GOT3 (cell line): ENCODE results near the gene ECSIT.

Experiments used
- DNase-seq: peaks from one replicate; lab custom pipeline; 2025; ENCODE audit warnings: mixed read lengths; lab: John Stamatoyannopoulos, UW

ECSIT gene

DNA sequence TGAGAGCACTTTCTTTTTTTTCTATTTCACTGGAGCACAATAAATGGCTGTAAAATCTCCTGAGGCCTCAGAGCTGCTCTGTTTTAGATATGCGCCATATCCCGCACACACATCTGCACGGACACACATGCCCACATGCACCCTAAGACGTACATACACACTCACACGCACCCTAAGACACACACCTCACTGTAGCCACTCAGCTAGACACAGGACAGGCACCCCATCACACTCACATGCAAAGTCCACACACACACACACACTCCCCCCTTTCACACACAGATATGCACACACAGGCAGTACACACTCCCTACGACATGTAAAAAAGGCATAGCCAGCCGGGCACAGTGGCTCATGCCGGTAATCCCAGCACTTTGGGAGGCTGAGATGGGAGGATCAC is 21.3 kb upstream of the ECSIT start:
- no peak for DNase-seq

GRCh38 chr19:11549386-11549953 is 20.5 kb upstream of the ECSIT start:
- no peak for DNase-seq

GRCh38 chr19:11547929-11548700 is 19.2 kb upstream of the ECSIT start:
- DNase-seq: no peak

GRCh38 chr19:11541238-11541637 is 12.3 kb upstream of the ECSIT start:
- DNase-seq: no peak

DNA sequence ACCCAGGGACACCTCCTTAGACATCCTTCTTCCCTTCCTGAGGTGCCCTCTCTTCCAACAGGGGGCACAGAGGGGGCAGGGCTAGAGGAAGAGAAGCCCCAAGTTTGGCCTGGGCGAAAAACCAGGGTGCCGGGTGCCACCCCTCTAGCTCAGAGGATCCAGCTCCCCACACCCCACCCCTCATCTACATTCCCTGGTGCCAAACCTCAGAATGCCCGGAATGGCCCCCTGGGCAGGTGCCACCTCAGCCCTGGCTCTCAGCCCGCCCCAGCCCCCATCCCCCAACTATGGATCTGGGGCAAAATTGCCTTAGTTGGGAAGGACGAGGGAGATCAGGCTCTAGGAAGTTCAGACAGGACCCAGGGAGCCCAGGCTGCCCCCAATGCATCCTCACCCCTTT is 11.7 kb upstream of the ECSIT start:
- DNase-seq: no peak

GRCh38 chr19:11539495-11540365 is 10.8 kb upstream of the ECSIT start:
- no peak for DNase-seq

DNA sequence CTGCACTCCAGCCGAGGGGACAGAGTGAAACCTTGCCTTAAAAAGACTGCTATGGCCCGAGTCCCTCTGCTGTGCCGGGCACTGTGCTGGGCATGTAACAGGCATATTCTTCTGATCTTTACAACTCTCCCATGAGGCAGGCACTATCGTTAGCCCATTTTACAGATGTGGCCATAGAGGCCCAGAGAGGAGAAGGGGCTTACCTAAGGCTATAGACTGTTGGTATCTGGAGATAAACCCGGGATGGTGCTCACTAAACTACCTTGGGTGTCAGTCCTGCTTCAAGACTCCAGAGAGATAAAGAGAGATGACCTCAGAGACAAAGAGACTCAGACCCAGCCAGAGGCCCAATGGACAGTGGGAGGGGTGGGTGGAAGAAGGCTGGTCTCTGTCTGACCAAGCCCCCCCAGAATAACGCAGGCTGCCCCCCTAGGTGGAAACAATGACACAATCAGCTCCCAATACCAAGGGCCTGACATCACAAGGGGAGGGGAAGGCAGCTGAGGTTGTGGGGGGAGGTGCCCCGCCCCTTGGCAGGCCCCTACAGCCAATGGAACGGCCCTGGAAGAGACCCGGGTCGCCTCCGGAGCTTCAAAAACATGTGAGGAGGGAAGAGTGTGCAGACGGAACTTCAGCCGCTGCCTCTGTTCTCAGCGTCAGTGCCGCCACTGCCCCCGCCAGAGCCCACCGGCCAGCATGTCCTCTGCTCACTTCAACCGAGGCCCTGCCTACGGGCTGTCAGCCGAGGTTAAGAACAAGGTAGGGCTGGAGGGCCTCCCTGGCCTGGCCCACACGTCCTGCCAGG is 9.5 kb upstream of the ECSIT start, which contains the start of gene CNN1:
Gene CNN1, plus strand, starts transcription at position 620 of the 805 bp plus-strand sequence. Its CDS starts 77 bp downstream, at position 697.
- no peak for DNase-seq

GRCh38 chr19:11535792-11536595 is 7.1 kb upstream of the ECSIT start:
- peak; percentile 75 for DNase-seq

DNA sequence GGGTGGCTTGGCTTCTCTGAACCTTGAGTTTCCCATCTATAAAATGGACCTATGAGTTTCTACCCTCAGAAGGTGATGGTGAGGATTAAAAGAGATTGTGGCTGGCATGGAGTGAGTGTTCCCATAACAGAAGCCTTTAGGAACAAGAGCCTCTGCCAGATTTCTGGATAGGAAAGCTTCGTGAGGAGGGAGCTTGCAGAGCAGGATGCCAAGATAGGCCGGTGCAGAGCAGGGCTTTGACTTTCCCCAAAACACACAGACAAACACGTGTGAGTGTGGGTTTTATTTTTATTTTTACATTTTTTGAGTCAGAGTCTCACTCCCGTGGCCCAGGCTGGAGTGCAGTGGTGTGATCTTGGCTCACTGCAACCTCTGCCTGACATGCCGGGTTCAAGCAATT is 6.0 kb upstream of the ECSIT start:
- no peak for DNase-seq

GRCh38 chr19:11534538-11534937 is 5.6 kb upstream of the ECSIT start:
- DNase-seq: no peak

GRCh38 chr19:11530432-11530831 is 1.5 kb upstream of the ECSIT start:
- DNase-seq: no peak

DNA sequence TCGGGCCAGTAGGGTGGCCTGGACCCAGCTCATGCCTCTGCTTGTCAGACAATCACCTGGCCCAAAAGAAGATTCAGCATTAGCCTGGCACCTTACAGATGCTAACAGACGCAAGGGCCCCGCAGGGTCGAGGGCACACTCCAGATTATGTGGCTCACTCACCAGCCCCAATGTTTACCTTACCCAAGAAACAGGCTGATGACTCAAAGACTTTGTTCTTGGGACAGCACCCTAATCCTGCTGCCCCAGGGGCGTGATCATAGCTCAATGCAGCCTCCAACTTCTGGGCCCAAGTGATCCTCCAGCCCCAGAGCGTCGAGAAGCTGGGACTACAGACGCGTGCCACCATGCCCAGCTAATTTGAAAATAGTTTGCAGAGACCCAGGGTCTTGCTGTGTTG is 9.8 kb downstream of the ECSIT start:
- no peak for DNase-seq

GRCh38 chr19:11513946-11514345 is 15.0 kb downstream of the ECSIT start:
- no peak for DNase-seq

DNA sequence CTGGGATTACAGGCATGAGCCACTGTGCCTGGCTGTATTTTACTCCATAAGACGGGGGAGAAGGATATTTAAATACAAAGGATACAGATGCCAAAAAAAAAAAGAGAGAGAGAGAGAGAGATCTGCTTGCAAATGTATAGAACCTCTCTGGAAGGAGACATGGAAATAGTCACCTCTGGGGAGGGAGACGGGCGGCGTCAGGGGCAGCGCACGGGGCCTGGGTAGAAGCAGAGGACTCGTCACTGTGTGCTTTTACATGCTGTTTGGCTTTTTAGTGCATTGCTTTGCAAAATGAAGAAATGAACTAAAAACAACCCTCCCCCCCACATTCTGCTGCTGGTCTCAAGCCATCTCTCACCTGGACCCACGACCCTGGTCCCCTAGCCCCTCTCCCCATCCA is 18.5 kb downstream of the ECSIT start:
- no peak for DNase-seq

DNA sequence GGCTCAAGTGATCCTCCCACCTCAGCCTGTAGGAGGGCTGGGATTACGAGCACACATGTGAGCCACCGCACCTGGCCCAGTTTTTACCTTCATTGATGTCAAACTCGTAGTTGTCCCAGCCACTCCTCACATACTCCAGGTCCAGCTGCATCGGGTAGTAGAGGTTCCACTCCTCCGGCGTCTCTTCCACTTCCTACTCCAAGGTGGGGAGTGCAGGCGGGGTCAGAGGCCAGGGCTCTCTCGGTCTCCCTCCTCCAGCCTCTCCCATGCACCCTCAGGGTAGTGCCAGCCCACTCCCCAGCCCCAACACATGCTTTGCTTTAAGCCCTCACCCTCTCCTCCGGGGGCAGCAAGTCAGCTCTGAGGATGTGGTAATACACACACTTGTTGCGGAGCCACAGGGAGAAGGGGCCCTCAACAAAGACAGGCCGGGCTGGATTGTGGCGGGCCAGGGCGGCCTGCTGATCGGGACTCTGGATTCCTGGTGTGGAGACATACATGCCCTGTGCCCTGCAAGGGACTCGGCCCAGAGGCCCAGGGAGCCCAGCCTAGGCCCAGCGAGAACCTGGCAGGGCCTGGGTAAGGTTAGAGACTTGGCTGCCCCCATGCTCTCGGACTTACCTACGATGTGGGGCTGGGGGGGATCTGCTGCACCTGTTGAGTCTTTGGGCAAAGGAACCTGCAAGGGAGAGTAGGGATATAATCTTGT is 21.4 kb downstream of the ECSIT start:
- no peak for DNase-seq

GRCh38 chr19:11506967-11507366 is 22.0 kb downstream of the ECSIT start:
- DNase-seq: no peak

- DNase-seq: no peak
Measured at GRCh38 chr19:11506101-11506555, 22.8 kb downstream of the ECSIT start.

DNA sequence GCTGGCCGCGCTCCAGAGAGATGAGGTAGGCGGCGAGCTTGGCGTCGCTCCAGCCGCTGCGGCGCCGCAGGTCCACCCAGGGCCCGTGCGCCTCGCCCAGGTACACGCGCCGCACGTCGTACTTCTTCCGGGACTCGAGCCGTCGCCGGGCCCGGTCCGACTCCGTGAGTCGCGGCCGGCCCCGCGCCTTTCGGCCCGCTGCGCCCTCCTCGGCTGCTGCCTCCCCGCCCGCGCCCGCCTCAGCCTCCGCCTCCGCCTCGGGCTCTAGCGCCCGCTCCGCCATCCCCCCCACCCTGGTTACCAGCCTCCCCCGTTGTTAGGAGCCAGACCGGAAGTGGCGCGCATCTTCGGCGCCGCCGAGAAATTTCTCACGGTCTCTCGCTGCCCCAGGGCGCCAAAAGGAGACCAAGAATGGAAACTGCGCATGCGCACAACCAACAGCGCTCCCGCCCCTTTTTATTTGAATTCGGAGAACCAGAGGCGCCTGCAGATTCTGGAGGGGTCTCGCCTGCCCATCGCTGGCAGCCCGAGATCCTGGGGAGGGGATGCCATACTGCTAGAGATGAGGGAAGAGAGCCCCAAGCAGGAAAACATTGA is 23.3 kb downstream of the ECSIT start, which contains the start of gene ZNF653:
Gene ZNF653, minus strand, starts transcription at position 336 of the 597 bp plus-strand sequence. Its CDS starts 53 bp downstream, at position 283.
- peak; percentile 82 for DNase-seq

- DNase-seq: peak; percentile 66
Measured at GRCh38 chr19:11505032-11505503, 23.9 kb downstream of the ECSIT start.
